NCI-H1436 (cell line): Measurements from ENCODE around the gene KRTAP9-6.
"Not testable (repeated sequence)": the region's sequence is repeated elsewhere in the genome, so short reads cannot be mapped to it uniquely, and the experiment has no call there.

Experiments
- DNase-seq: peaks from one replicate; lab custom pipeline; 2025; lab: John Stamatoyannopoulos, UW

The KRTAP9-6 gene, protein sequence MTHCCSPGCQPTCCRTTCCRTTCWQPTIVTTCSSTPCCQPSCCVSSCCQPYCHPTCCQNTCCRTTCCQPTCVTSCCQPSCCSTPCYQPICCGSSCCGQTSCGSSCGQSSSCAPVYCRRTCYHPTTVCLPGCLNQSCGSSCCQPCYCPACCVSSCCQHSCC

DNA sequence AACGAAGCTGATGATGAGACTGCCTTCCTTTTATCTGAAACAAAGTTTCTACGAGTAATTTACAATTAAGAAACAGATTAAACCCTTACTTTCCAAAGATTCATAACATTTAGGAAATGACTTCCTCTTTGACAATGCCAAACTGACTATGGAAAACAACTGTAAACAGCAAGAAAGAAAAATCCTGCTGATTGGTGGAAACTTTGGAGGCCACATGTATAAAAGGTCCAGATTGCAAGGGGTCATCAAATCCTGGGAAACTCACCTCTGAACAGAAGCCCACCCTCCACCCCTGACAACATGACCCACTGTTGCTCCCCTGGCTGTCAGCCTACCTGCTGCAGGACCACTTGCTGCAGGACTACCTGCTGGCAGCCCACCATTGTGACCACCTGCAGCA, at the start of gene KRTAP9-6:
TSS of gene KRTAP9-6 (plus strand) at position 301 of the 400 bp plus-strand sequence. CDS start at position 301, 0 bp downstream.
- DNase-seq: no peak

DNA sequence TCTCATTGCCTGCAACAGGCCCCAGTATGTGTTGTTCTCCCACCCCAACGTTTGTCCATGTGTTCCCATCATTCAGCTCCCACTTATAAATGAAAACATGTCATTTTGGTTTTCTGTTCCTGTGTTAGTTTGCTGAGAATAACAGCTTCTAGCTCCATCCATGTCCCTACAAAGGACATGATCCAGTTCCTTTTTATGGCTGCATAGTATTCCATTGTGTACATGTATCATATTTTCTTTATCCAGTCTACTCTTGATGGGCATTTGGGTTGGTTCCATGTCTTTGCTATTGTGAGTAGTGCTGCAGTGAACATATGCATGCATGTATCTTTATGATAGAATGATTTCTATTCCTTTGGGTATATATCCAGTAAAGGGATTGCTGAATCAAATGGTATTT, 49.5 kb upstream of the KRTAP9-6 start:
- DNase-seq: no peak

DNA sequence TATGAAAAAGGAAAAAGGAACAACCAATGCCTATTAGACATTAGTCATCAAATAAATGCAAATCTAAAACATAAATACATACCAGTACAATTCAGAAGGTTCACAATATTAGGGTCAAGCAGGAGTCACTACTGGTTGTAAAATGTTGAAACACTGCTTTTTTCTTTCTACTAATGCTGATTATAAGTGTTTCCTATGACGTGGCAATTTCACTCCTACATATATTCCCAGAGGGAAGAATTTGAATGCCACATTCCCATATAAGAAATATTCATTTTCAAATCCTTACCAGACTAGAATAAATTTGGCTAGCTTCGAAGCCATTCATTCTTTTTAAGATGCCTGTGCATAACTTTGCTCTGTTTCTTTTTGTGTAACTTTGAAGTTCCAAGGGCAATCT, 41.4 kb upstream of the KRTAP9-6 start:
- DNase-seq: no peak

DNA sequence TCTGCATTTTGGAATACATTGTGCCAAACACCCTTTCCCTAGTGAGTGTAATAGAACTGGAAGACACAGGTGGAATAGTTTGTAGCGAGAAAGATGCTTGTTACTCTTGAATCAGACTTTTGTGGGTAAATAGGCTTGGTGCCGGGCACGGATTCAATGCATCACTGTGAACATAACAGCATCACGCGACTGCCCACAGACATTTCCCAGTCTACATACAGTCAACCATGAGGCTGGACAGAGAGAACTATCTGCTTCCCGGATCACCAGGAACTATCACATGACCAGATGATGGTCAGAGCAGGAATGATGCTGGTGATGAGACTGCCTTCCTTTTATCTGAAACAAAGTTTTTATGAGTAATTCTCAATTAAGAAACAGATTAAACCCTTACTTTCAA, 39.1 kb upstream of the KRTAP9-6 start:
- no peak for DNase-seq

DNA sequence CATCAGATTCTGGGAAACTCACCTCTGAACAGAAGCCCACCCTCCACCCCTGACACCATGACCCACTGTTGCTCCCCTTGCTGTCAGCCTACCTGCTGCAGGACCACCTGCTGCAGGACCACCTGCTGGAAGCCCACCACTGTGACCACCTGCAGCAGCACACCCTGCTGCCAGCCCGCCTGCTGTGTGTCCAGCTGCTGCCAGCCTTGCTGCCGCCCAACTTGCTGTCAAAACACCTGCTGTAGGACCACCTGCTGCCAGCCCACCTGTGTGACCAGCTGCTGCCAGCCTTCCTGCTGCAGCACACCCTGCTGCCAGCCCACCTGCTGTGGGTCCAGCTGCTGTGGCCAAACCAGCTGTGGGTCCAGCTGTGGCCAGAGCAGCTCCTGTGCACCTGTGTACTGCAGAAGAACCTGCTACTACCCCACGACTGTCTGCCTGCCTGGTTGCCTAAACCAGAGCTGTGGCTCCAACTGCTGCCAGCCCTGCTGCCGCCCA, 38.5 kb upstream of the KRTAP9-6 start, which contains the start of gene KRTAP9-2:
TSS of gene KRTAP9-2 (plus strand) at position 51 of the 498 bp plus-strand sequence. CDS start at position 58, 7 bp downstream.
- DNase-seq: not testable (repeated sequence)

DNA sequence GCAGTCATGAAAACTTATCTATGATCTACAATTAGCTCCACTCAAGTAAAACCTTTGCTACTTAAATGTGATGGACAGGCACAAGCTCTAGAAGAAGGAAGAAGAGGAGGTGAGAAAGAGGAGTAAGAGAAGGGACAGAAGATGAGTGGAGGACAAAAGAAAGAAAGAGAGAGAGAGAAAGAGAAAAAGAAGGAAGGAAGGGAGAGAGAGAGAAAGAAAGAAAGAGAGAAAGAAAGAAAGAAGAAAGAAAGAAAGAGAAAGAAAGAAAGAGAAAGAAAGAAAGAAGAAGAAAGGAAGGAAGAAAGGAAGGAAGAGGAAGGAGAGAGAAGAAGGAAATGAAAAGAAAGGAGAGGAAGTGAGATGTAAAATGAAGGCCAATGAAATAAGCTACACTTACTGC, 35.1 kb upstream of the KRTAP9-6 start:
- DNase-seq: no peak

DNA sequence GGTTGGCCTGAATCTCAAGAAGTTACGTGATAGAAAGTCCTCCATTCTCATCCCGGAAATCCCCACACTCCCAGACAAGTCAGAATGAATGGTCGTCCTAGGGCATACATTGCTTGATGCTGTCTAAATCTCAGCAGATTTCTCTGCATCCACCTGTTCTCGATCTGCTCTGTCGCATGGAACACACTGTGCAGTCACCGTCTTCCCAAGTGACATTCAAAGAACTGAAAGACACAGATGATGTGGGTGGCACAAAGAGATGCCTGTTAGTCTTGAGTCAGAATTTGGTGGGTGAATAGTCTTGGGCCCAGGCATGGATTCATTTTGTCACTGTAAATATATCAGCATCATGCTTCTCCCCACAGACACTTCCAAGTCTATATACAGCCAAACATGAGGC, 33.4 kb upstream of the KRTAP9-6 start:
- no peak for DNase-seq

DNA sequence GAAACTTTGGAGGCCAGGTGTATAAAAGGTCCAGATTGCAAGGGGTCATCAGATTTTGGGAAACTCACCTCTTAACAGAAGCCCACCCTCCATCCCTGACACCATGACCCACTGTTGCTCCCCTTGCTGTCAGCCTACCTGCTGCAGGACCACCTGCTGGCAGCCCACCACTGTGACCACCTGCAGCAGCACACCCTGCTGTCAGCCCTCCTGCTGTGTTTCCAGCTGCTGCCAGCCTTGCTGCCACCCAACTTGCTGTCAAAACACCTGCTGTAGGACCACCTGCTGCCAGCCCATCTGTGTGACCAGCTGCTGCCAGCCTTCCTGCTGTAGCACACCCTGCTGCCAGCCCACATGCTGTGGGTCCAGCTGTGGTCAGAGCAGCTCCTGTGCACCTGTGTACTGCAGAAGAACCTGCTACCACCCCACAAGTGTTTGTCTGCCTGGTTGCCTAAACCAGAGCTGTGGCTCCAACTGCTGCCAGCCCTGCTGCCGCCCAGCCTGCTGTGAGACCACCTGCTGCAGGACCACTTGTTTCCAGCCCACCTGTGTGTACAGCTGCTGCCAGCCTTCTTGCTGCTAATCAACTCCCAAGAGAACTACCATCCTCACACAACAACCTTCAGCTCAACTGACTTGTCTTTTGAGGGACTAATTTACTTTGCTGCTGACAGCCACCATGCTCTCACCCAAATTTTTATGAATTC, 32.6 kb upstream of the KRTAP9-6 start, which contains the start of gene KRTAP9-3:
TSS of gene KRTAP9-3 (plus strand) at position 51 of the 707 bp plus-strand sequence. CDS start at position 104, 53 bp downstream.
- DNase-seq: not testable (repeated sequence)

DNA sequence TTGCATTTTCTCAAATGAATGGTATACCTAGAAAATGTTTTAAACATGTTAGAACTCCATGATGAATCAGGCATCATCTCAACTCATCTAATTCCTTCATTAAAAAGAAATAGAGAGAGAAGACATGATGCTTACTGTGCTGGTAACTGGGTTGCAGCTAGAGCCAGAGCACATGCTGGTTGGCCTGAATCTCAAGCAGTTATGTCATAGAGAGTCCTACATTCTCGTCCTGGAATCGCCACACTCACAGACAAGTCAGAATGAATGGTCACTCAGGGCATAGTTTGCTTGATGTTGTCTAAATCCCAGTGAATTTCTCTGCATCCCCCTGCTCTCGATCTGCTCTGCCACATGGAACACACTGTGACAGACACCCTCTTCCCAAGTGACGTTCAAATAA, 28.1 kb upstream of the KRTAP9-6 start:
- DNase-seq: not testable (repeated sequence)

DNA sequence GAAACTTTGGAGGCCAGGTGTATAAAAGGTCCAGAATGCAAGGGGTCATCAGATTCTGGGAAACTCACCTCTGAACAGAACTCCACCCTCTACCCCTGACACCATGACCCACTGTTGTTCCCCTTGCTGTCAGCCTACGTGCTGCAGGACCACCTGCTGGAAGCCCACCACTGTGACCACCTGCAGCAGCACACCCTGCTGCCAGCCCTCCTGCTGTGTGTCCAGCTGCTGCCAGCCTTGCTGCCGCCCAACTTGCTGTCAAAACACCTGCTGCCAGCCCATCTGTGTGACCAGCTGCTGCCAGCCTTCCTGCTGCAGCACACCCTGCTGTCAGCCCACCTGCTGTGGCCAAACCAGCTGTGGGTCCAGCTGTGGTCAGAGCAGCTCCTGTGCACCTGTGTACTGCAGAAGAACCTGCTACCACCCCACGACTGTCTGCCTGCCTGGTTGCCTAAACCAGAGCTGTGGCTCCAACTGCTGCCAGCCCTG, 27.2 kb upstream of the KRTAP9-6 start, which contains the start of gene KRTAP9-8:
TSS of gene KRTAP9-8 (plus strand) at position 51 of the 489 bp plus-strand sequence. CDS start at position 104, 53 bp downstream.
- DNase-seq: not testable (repeated sequence)

DNA sequence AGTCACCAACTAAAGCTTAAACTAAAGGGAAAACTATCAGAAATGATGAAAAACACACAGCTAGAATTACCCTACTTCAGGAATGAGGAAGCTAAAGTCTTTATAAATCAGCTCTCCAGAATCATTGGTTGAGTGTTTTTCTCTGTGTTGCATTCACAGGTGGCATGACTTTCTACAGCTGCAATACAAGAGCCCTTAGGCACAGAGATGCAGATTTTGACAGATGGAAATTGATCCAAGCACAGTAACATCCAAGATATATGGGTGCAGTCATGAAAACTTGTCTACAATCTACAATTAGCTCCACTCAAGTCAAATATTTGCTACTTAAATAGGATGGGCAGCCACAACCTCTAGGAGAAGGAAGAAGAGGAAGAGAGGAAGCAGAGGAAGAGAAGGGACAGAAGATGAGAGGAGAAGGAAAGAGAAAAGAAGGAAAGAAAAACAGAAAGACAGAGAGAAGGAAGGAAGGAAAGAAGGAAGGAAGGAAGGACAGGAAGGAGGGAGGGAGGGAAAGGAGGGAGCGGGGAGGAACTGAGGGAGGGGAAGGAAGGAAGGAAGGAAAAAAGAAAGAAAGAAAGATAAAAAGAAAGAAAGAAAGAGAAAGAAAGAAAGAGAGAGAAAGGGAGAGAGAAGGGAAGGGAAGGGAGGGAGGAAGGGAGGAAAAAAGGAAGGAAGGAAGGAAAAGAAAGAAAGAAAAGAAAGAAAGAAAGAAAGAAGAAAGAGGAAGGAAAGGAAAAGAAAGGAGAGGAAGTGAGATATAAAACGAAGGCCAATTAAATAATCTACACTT, 18.0 kb upstream of the KRTAP9-6 start:
- DNase-seq: not testable (repeated sequence)

DNA sequence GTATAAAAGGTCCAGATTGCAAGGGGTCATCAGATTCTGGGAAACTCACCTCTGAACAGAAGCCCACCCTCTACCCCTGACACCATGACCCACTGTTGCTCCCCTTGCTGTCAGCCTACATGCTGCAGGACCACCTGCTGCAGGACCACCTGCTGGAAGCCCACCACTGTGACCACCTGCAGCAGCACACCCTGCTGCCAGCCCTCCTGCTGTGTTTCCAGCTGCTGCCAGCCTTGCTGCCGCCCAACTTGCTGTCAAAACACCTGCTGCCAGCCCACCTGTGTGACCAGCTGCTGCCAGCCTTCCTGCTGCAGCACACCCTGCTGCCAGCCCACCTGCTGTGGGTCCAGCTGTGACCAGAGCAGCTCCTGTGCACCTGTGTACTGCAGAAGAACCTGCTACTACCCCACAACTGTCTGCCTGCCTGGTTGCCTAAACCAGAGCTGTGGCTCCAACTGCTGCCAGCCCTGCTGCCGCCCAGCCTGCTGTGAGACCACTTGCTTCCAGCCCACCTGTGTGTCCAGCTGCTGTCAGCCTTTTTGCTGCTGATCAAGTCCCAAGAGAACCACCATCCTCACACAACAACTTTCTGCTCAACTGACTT, 15.4 kb upstream of the KRTAP9-6 start, which contains the start of gene KRTAP9-4:
TSS of gene KRTAP9-4 (plus strand) at position 51 of the 604 bp plus-strand sequence. CDS start at position 85, 34 bp downstream.
- DNase-seq: not testable (repeated sequence)

DNA sequence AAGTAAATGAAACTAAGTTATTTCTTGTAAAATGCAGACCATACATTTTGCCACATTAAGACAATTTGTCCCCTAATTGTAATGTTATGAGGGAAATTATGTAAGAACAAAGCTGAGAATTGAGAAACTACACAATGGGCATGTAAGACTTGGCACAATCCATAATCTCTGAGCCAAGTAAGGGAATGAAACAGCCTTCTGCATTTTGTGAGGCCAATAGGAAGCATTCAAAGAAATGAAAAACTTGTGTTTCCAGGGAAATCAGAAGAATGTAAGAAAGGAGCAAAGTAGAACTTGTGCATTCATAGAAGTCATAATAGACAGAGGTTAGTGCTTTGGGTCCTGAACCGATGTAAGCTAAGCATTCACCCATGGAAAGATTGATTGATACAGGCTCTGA, 13.9 kb upstream of the KRTAP9-6 start:
- DNase-seq: no peak

DNA sequence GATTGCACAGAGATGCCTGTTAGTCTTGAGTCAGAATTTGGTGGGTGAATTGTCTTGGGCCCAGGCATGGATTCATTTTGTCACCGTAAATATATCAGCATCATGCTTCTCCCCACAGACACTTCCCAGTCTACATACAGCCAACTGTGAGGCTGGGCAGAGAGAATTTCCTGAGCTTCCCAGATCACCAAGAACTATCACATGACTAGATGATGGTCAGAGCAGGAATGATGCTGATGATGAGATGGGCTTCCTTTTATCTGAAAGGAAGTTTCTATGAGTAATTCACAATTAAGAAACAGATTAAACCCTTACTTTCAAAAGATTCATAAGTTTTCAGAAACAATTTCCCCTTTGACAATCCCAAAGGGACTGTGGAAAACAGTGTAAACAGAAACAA, 10.3 kb upstream of the KRTAP9-6 start:
- no peak for DNase-seq

DNA sequence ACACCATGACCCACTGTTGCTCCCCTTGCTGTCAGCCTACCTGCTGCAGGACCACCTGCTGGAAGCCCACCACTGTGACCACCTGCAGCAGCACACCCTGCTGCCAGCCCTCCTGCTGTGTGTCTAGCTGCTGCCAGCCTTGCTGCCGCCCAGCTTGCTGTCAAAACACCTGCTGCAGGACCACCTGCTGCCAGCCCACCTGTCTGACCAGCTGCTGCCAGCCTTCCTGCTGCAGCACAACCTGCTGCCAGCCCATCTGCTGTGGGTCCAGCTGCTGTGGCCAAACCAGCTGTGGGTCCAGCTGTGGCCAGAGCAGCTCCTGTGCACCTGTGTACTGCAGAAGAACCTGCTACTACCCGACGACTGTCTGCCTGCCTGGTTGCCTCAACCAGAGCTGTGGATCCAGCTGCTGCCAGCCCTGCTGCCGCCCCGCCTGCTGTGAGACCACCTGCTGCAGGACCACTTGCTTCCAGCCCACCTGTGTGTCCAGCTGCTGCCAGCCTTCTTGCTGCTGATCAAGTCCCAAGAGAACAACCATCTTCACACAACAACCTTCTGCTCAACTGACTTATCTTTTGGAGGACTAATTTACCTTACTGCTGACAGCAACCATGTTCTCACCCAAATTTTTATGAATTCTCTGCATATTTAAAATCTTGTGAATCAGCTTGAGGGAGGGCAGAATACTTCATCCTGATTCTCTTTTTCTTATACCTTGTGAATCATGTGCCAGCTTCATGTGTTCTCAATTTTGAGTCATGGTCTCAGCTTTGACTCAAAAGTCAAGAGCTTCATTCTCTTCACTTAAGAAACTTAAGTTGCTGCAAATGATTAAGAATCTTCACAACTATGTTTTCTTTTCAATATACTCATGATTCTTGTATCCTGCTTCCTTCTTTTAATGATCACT, 9.5 kb upstream of the KRTAP9-6 start, which contains the start of gene KRTAP9-9:
TSS of gene KRTAP9-9 (plus strand) at position 4 of the 910 bp plus-strand sequence.
- DNase-seq: not testable (repeated sequence)

DNA sequence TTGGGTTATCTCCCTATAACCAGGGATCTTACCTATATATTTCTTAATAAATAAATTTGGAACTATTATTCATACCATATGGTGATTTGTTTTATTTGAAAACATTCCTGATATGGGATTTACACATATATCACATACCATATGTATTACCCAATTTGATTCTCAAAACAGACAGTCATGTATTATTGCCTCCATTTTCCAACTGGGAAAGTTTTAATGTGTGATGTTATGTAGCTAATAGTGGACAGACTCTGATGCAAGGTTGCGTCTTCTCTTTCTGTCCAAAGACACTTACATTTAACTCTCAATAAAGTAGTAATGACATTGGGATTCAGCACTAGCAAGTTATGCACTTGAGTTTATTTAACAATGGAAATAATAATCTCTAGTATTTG, 8.9 kb upstream of the KRTAP9-6 start:
- DNase-seq: no peak

DNA sequence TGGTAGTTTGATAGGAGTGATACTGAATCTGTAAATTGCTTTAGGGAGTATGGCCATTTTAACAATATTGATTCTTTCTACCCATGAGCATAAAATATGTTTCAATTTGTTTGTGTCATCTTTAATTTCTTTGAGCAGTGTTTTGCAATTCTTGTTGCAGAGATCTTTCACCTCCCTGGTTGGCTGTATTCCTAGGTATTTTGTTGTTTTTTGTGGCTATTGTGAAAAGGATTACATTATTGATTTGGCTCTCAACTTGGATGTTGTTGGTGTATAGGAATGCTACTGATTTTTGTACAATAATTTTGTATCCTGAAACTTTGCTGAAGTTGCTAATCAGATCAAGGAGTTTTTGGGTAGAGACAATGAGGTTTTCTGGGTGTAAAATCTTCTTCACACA, 6.8 kb upstream of the KRTAP9-6 start:
- DNase-seq: no peak

DNA sequence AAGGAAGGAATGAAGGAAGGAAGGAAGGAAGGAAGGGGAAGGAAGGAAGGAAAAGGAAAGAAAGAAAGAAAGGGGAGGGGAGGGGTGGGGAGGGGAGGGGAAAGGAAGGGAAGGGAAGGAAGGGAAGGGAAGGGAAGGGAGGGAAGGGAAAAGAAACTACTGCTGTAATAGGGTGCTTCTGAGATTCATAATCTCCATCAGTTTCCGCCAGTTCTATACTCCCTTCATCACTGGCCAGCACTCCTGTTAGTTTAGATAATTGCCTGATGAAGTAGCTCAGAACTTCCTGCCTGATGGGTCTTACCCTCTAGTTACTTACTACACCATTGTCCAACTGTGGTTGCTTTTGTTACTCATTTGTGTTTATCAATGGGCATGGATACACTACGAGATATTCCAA, 2.0 kb upstream of the KRTAP9-6 start:
- DNase-seq: no peak

DNA sequence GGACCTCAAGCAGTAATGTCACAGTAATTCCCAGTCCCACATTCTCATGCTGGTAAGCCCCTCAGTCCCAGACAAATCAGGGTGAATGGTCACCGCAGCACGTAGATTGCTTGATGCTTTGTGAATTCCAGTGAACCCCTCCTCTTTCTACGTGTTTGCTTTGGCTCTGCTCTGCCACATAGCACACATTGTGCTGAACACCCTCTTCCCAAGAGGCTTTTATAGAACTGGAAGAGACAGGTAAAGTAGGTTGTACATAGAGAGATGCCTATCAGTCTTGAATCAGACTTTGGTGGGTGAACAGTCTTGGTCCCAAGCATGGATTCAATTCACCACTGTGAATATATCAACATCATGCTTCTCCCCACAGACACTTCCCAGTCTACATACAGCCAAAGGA, 579 bp upstream of the KRTAP9-6 start:
- no peak for DNase-seq

DNA sequence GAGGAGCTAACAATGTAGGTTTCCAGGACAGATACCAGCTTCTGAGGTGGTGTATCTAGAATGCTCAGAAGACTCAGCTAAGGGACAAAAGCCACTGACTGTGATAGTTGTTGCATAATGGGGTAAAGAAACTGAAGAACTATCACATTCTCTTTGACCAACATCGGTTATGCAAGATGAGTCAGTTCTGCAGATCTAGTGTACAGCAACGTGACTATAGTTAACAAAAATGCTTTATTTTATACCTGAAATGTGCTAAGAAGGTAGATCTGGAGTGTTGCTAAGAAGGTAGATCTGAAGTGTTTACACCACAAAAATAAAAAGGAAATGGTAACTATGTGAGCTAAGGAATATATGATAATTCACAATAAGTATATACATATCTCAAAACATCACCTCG, 2.5 kb downstream of the KRTAP9-6 start:
- no peak for DNase-seq
